ENCODE measurements around the gene SPATA24.

DNA sequence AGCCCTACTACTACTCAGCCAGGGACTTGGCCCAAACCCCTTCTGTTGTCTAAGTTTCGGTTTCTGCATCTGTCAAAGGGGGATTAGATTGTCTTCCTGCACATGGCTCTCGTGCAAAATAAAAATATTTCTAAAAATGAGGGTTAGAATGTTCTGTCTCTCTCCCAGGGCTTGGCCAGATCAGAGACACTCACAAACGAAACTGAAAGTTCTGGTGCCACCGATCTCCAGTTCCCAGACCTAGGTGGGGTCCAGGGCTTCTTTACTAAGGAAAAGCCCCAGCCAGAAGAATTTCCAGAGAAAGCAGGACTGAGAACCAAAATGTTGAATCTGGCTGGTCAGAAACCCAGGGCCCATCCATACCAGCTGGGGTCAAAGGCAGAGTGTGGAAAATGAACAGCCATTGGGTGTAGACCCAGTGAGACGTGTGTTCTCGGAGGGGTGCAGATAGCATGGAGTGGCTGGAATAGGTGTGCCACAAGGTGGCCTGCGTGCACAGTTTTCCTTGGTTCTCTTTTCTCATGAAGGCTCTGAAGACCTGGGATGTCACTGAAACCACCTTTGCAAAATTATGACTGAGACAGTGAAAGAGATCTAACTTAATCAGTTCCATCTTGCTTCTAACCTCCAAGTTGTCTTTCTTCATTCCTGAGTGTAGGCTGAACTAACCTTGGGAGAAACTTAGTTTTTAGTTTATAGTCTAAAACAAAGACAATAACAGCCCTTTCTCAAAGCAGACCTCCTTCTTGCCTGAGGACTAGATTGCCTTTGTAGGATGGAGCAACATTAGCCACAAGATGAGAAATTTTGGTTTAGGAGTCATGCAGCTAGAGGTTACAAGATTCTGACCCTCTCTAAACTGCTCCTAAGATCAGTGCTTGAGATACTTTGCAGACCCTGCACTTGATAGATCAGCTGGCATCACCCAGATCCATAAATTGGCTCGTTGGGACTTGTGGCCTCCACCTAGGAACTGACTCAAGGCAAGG lies 18.5 kb downstream of the SPATA24 start:
- TF ChIP-seq KDM5A (IDR thresholded peaks at IDR 0.05), result no peak
- TF ChIP-seq, protein P1, sequence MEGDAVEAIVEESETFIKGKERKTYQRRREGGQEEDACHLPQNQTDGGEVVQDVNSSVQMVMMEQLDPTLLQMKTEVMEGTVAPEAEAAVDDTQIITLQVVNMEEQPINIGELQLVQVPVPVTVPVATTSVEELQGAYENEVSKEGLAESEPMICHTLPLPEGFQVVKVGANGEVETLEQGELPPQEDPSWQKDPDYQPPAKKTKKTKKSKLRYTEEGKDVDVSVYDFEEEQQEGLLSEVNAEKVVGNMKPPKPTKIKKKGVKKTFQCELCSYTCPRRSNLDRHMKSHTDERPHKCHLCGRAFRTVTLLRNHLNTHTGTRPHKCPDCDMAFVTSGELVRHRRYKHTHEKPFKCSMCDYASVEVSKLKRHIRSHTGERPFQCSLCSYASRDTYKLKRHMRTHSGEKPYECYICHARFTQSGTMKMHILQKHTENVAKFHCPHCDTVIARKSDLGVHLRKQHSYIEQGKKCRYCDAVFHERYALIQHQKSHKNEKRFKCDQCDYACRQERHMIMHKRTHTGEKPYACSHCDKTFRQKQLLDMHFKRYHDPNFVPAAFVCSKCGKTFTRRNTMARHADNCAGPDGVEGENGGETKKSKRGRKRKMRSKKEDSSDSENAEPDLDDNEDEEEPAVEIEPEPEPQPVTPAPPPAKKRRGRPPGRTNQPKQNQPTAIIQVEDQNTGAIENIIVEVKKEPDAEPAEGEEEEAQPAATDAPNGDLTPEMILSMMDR (IDR thresholded peaks at IDR 0.05), result no peak; the same call in 2 of the 3 replicates
- no peak for TF ChIP-seq JUNB (IDR thresholded peaks at IDR 0.05)
- TF ChIP-seq, protein P2, sequence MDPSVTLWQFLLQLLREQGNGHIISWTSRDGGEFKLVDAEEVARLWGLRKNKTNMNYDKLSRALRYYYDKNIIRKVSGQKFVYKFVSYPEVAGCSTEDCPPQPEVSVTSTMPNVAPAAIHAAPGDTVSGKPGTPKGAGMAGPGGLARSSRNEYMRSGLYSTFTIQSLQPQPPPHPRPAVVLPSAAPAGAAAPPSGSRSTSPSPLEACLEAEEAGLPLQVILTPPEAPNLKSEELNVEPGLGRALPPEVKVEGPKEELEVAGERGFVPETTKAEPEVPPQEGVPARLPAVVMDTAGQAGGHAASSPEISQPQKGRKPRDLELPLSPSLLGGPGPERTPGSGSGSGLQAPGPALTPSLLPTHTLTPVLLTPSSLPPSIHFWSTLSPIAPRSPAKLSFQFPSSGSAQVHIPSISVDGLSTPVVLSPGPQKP (IDR thresholded peaks at IDR 0.05; ENCODE audit: low read depth, low read length), result no peak
- no peak for TF ChIP-seq CHD2 (IDR thresholded peaks at IDR 0.05; ENCODE audit: low read length, partially characterized antibody)
- no peak for TF ChIP-seq EP300 (IDR thresholded peaks at IDR 0.05)
